ENCODE data around the gene GNAO1.
A peak's percentile ranks its signal among the peaks of the same experiment; 100 is the strongest.
"Not testable (repeated sequence)": the region's sequence is repeated elsewhere in the genome, so short reads cannot be mapped to it uniquely, and the experiment has no call there.

GNAO1 gene

GRCh38 chr16:56369202-56369601 is 177.9 kb downstream of the GNAO1 start:
- DNase-seq = no peak

- DNase-seq = no peak
Measured at GRCh38 chr16:56370185-56370874, 179.0 kb downstream of the GNAO1 start.

- DNase-seq = no peak
Measured at GRCh38 chr16:56370875-56371659, 179.8 kb downstream of the GNAO1 start.

DNA sequence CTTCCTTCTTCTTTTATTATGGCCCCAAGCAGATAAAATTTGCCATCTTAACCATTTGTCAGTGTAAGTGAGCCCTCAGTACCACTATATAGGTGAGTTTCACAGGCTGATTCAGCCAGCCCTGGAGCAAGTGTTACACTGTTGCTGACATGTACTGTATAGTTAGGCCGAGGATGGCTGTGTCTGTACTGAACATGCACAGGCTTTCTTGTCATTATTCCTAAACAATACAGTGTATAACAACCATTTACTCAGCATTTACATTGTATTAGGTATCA is 180.3 kb downstream of the GNAO1 start:
- DNase-seq = no peak

DNA sequence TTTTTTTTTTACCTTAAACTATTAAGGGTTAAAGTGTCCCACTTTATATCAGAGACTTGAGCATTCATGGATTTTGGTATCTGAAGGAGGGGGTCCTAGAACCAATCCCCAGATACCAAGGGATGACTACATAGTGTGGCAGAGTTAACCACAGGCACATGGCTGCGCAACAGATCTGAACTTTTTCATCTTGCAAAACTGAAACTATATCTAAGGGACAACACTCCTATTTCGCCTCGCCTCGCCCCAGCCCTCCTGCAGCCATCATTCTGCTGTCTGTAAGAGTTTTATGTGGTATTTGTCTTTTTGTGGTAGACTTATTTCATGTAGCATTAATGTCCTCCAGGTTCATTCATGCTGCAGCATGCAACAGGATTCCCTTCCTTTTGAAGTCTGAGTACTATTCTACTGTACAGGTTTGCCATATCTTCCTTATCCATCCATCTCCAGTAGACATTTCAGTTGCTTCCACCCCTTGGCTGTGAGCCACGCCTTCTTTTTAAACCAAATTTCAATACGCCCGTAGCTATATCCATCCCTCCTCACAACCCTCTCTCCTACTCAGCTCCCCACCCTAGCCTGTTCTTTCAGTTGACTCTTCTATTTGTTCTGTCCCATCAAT is 180.8 kb downstream of the GNAO1 start:
- DNase-seq = peak in 1 of 5 experiments; percentile 63

- no peak for DNase-seq
Measured at GRCh38 chr16:56373003-56373402, 181.7 kb downstream of the GNAO1 start.

- not testable (repeated sequence) for DNase-seq
Measured at GRCh38 chr16:56375792-56376191, 184.5 kb downstream of the GNAO1 start.

DNA sequence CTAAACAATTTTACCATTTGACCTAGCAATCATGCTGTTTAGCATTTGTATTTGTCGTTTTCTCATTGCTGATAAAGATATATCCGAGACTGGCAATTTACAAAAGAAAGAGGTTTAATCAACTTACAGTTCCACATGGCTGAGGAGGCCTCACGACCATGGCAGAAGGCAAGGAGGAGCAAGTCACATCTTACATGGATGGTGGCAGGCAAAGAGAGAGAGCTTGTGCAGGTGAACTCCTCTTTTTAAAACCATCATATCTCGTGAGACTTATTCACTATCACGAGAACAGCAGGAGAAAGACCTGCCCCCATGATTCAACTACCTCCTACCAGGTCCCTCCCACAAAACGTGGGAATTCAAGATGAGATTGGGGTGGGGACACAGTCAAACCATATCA is 187.8 kb downstream of the GNAO1 start:
- not testable (repeated sequence) for DNase-seq

- not testable (repeated sequence) for DNase-seq
Measured at GRCh38 chr16:56380778-56381485, 189.6 kb downstream of the GNAO1 start.

DNA sequence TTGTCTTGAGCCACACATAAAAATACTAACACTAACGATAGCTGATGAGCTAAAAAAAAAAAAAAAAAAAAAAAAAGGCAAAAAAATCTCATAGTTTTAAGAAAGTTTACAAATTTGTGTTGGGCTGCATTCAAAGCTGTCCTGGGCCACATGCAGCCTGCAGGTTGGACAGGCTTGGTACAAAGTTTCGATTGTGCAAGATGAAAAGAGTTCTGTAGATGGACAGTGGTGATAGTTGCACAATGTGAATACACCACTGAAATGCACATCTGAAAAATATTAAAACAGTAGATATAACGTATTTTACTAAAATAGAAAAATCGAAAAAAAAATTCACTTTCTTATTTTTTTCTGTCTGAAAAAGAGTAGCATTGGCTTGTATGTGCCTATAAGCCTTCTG is 191.2 kb downstream of the GNAO1 start:
- DNase-seq = no peak

DNA sequence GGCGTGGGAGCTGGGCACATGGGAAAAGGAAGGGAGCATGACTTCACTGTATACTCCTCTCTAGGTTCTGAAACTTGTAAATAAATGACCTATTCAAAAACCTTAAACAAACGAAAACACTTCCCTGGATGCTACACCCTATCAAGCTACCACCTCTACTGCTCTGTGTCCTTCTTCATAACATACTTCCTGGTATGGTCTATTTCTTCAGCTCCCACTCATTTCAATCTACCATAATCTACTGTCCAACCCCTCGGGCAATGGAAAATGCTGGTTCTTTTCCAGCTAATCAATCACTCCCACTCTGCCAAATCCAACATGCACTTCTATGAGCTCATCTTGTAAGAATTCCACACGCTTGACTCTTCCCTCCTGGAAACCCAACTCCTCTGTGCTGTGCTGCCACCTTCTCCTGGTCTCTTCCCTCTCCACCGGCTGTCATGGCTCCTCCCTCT is 191.6 kb downstream of the GNAO1 start:
- DNase-seq = no peak

- DNase-seq = no peak
Measured at GRCh38 chr16:56384074-56384721, 192.9 kb downstream of the GNAO1 start.

DNA sequence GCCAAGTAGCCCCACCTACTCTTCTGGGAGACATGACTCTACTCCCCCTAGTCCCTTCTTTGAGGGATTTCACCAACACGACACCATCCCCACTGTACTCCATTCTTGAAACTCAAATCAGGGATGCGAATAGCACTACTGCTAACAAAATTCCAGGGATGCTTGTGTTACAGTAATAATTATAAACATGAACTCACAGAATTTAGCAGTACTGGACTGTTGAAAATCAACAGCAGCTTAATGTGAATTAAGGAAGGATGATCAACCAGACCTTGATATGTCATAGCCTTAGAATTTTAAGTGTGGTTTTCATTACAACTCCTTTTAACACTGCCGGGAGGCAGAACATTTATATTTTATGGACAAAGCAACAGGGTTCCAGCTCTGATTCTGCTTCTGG is 196.1 kb downstream of the GNAO1 start:
- no peak for DNase-seq

GRCh38 chr16:56388209-56388608 is 196.9 kb downstream of the GNAO1 start:
- DNase-seq = no peak

GRCh38 chr16:56389554-56389953 is 198.3 kb downstream of the GNAO1 start:
- no peak for DNase-seq

- DNase-seq = not testable (repeated sequence)
Measured at GRCh38 chr16:56396724-56397123, 205.4 kb downstream of the GNAO1 start.

GRCh38 chr16:56399047-56399446 is 207.8 kb downstream of the GNAO1 start:
- DNase-seq = no peak

- DNase-seq = no peak
Measured at GRCh38 chr16:56399486-56399885, 208.2 kb downstream of the GNAO1 start.

- DNase-seq = no peak
Measured at GRCh38 chr16:56400458-56400857, 209.2 kb downstream of the GNAO1 start.

GRCh38 chr16:56401482-56401881 is 210.2 kb downstream of the GNAO1 start:
- DNase-seq = peak in 1 of 5 experiments; percentile 11

GRCh38 chr16:56405977-56406672 is 214.8 kb downstream of the GNAO1 start:
- DNase-seq = no peak
